Bronchial epithelial cell (primary cell): ENCODE results near the gene GRAMD1A. TPM values are rescaled to one million over a fixed set of nuclear protein-coding genes. Genes with fewer than 3 reads are reported as not detected.
"Not testable (repeated sequence)": the region's sequence is repeated elsewhere in the genome, so short reads cannot be mapped to it uniquely, and the experiment has no call there.

Source experiments
- DNase-seq: peaks from one replicate; pipeline ENCODE4 v3.0.0-alpha.2; 2010; ENCODE audit warnings: low read depth
- FAIRE-seq: peaks from 2 replicates; lab custom pipeline; 2011; peaks lifted over from hg19 to GRCh38; lab: Jason Lieb, UNC
- H3K27me3 ChIP-seq: 2 replicates; pipeline ENCODE4 v1.5.1; 2011; ENCODE audit warnings: low read length; ENCODE audit not compliant: control insufficient read depth, insufficient read depth
- H3K36me3 ChIP-seq: 2 replicates; pipeline ENCODE4 v1.5.1; 2011; ENCODE audit warnings: low read length; ENCODE audit not compliant: control insufficient read depth, insufficient read depth
- H3K4me3 ChIP-seq: 2 replicates; pipeline ENCODE4 v1.5.1; 2011; ENCODE audit warnings: mild to moderate bottlenecking, low read depth, low read length, control low read depth
- CTCF ChIP-seq: IDR thresholded peaks from 2 replicates; pipeline ENCODE4 v1.5.1; 2011; ENCODE audit warnings: mild to moderate bottlenecking, moderate library complexity, low read length, control low read depth, inconsistent platforms; ENCODE audit not compliant: insufficient read depth, severe bottlenecking
- total RNA-seq: library from RNA; depleted of rRNA; stranded (reverse); fragments of >200 nt; gene quantifications from 2 replicates; pipeline ENCODE4 v1.2.1, GENCODE V29; 2014

The GRAMD1A gene
- total RNA-seq, 1 donor from 2014 or later, result 7.9 TPM

GRCh38 chr19:35049456-35049855 is 49.3 kb downstream of the GRAMD1A start:
- TF ChIP-seq CTCF, result no peak
- no peak for FAIRE-seq
- Histone ChIP-seq H3K36me3 (no peaks in the 10 kb centered on the region), H3K4me3 (no peak overlapping the region), H3K27me3 (peaks cover 1% of the 10 kb centered on the region)
- no peak for DNase-seq

GRCh38 chr19:35050662-35051061 is 50.5 kb downstream of the GRAMD1A start:
- not testable (repeated sequence) for H3K4me3 ChIP-seq, H3K36me3 ChIP-seq, H3K27me3 ChIP-seq, DNase-seq, FAIRE-seq

GRCh38 chr19:35051268-35051667 is 51.1 kb downstream of the GRAMD1A start:
- not testable (repeated sequence) for FAIRE-seq, H3K4me3 ChIP-seq, DNase-seq, H3K36me3 ChIP-seq, H3K27me3 ChIP-seq

GRCh38 chr19:35051796-35052195 is 51.7 kb downstream of the GRAMD1A start:
- Histone ChIP-seq H3K36me3 (no peaks in the 10 kb centered on the region), H3K27me3 (peaks cover 1% of the 10 kb centered on the region), H3K4me3 (no peak overlapping the region)
- FAIRE-seq (no peak), DNase-seq (no peak)
- TF ChIP-seq CTCF, result no peak

GRCh38 chr19:35052599-35053190 is 52.6 kb downstream of the GRAMD1A start:
- Histone ChIP-seq H3K4me3 (no peak overlapping the region), H3K36me3 (no peaks in the 10 kb centered on the region), H3K27me3 (peaks cover 1% of the 10 kb centered on the region)
- FAIRE-seq (no peak), DNase-seq (no peak)
- TF ChIP-seq CTCF, result no peak

- FAIRE-seq (no peak), DNase-seq (no peak)
- no peak overlapping the region for H3K4me3 ChIP-seq
- peaks cover under 1% of the 10 kb centered on the region for H3K27me3 ChIP-seq
- TF ChIP-seq CTCF, result no peak
- H3K36me3 ChIP-seq, result no peaks in the 10 kb centered on the region
These were observed 53.7 kb downstream of the GRAMD1A start for GRCh38 chr19:35053667-35054293.

GRCh38 chr19:35054626-35055025 is 54.5 kb downstream of the GRAMD1A start:
- Histone ChIP-seq H3K27me3 (no peaks in the 10 kb centered on the region), H3K4me3 (no peak overlapping the region), H3K36me3 (no peaks in the 10 kb centered on the region)
- TF ChIP-seq CTCF, result no peak
- DNase-seq (no peak), FAIRE-seq (no peak)
